ENCODE results near the gene ANKRD28.

DNA sequence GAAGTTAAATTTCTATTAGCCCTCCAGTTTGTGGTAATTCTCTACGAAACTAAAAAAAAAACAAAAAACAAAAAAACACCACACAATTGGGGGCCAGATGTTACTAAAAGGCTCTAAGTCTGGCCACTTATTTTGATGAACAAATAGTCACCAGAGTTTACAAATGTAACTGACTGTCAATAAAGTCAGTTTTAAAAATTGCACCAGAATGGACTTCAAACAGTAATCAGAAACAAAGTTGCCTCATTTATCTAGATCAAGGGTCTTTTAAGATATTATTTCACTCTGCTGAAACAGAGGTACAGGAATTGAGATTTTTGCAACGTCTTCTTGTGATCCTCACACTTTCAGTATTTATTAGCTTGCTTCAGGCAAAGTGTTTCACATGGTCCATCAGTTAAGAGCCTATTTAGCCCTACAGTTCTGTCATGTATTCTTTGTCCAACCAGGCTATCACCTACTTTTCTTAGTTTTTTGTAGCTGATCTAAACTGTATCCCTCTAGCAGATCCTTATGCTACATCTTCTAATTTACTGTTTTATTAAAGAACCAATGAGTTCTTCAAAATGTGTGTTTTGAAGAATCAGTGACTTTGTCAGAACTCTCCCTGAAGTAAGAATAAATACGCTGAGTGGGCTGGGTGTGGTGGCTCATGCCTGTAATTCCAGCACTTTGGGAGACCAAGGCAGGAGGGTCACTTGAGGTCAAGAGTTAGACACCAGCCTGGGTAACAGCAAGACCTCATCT is 74.7 kb downstream of the ANKRD28 start:
- TF ChIP-seq, protein P1, sequence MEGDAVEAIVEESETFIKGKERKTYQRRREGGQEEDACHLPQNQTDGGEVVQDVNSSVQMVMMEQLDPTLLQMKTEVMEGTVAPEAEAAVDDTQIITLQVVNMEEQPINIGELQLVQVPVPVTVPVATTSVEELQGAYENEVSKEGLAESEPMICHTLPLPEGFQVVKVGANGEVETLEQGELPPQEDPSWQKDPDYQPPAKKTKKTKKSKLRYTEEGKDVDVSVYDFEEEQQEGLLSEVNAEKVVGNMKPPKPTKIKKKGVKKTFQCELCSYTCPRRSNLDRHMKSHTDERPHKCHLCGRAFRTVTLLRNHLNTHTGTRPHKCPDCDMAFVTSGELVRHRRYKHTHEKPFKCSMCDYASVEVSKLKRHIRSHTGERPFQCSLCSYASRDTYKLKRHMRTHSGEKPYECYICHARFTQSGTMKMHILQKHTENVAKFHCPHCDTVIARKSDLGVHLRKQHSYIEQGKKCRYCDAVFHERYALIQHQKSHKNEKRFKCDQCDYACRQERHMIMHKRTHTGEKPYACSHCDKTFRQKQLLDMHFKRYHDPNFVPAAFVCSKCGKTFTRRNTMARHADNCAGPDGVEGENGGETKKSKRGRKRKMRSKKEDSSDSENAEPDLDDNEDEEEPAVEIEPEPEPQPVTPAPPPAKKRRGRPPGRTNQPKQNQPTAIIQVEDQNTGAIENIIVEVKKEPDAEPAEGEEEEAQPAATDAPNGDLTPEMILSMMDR (IDR thresholded peaks at IDR 0.05 in 4 of 5, conservative IDR thresholded peaks at IDR 0.05 in 1 of 5), result no peak
- no peak for TF ChIP-seq POLR2A (IDR thresholded peaks at IDR 0.05)

All from gastrocnemius medialis (tissue), 4 donors.